Activated CD4-positive, alpha-beta memory T cell treated with anti-CD3 and anti-CD28 coated beads for 36 hours (primary cell): ENCODE measurements around the gene CTNNA3. TPM values are rescaled to one million over a fixed set of nuclear protein-coding genes. Genes with fewer than 3 reads are reported as not detected.
"Not testable (repeated sequence)": the region's sequence is repeated elsewhere in the genome, so short reads cannot be mapped to it uniquely, and the experiment has no call there.

Experiments
- CTCF ChIA-PET: fragments of 350-600 bp; sonication (Branson Sonifier 250); formaldehyde crosslinking; loops from one replicate; lab custom pipeline; 2021; ENCODE audit warnings: antibody characterized with exemption, inconsistent platforms; lab: Charles Lee
- POLR2A ChIA-PET: fragments of 350-600 bp; sonication (Branson Sonifier 250); formaldehyde crosslinking; loops from one replicate; lab custom pipeline; 2021; ENCODE audit warnings: antibody characterized with exemption; lab: Charles Lee
- DNase-seq: peaks from one replicate; pipeline ENCODE4 v3.0.0-alpha.2; 2020
- H3K27ac Mint-ChIP-seq: one replicate; pipeline ENCODE4 v1.8.0; 2021; ENCODE audit warnings: mixed read lengths
- H3K27me3 Mint-ChIP-seq: one replicate; pipeline ENCODE4 v1.8.0; 2021; ENCODE audit warnings: mixed read lengths
- H3K36me3 Mint-ChIP-seq: one replicate; pipeline ENCODE4 v1.8.0; 2021; ENCODE audit warnings: mixed read lengths
- H3K4me1 Mint-ChIP-seq: one replicate; pipeline ENCODE4 v1.8.0; 2021; ENCODE audit warnings: low read depth, mixed read lengths
- H3K4me3 Mint-ChIP-seq: one replicate; pipeline ENCODE4 v1.8.0; 2021; ENCODE audit warnings: mild to moderate bottlenecking, mixed read lengths
- H3K9me3 Mint-ChIP-seq: one replicate; pipeline ENCODE4 v1.8.0; 2021; ENCODE audit warnings: mixed read lengths
- intact Hi-C: fragments of 100-400 bp; cut with micrococcal nuclease; formaldehyde crosslinking; loops from one replicate; pipeline ENCODE4 v1.15.1; 2023
- total RNA-seq, 2 experiments: library from RNA; stranded (reverse); gene quantifications; one replicate each; pipeline ENCODE4 v1.2.3, GENCODE V29; 2021

CTNNA3 gene
- total RNA-seq, 2 experiments from 2014 or later = not detected

DNA sequence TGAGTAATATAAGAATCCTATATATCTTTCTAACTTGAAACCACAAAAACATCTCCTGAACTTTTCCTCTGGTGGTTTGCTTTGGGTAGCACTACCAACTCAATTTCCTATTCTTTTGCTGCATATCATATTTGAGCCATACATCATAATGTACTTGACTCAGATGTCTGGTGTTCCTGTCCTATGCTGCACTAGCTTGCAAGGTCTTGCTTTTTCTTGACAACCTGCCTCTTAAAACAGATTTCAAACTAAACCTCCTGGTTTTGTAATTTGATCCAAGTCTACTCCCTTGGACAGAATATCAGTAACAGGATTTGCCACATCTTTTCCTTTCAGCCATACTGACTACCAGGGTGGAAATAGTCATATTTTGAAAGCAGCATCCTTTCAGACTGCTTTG is 1290.4 kb downstream of the CTNNA3 start:
- Mint-ChIP-seq H3K27me3 (no peaks in the 10 kb centered on the region), H3K27ac (no peak overlapping the region), H3K4me1 (no peaks in the 10 kb centered on the region), H3K36me3 (no peaks in the 10 kb centered on the region), H3K9me3 (peaks cover 4% of the 10 kb centered on the region), H3K4me3 (no peak overlapping the region)
- ChIA-PET CTCF (no interaction called here), POLR2A (no interaction called here)
- intact Hi-C loops = no loop called here
- DNase-seq = no peak

- Mint-ChIP-seq H3K27ac (no peak overlapping the region), H3K9me3 (no peaks in the 10 kb centered on the region), H3K4me1 (no peaks in the 10 kb centered on the region), H3K4me3 (no peak overlapping the region), H3K27me3 (no peaks in the 10 kb centered on the region), H3K36me3 (no peaks in the 10 kb centered on the region)
- ChIA-PET CTCF (no interaction called here), POLR2A (no interaction called here)
- no peak for DNase-seq
- intact Hi-C loops = no loop called here
These were observed 1297.3 kb downstream of the CTNNA3 start for GRCh38 chr10:66398669-66399068.

DNA sequence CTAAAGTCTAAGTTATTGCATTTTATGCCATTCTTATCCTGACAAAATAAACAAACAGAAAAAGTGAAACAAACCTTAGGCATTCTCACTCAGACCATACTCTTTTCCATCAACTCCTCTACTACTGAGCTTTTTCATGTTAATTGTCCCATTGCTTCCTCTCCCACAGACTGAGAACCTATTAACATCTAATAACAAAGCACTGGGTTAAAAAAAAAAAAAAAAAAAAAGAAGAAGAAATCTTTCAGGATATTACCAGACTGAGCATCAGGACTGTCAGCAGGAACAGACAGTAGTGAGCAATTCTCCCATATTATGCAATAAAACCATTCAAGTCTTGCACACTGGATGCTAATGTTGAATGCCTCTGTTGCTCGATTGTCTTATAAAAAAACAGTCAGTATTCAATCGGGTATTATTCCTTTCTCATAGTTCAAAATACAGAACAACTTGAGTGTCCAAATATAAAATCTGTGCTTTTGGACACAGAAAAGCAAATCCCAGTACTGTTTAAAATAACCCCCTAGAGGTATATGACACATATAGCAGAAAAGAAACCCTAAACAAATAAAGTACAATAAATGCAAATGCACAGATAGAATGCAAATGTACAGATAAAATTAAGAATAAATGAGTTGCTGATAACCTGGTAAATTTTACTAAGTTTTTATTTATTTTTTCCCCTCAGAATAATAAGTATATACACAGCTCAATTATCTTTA is 1301.5 kb downstream of the CTNNA3 start:
- H3K4me1 Mint-ChIP-seq = no peaks in the 10 kb centered on the region
- H3K4me3 Mint-ChIP-seq = no peak overlapping the region
- no peak for DNase-seq
- H3K36me3 Mint-ChIP-seq = no peaks in the 10 kb centered on the region
- H3K9me3 Mint-ChIP-seq = no peaks in the 10 kb centered on the region
- ChIA-PET POLR2A (no interaction called here), CTCF (no interaction called here)
- no peak overlapping the region for H3K27ac Mint-ChIP-seq
- no peaks in the 10 kb centered on the region for H3K27me3 Mint-ChIP-seq
- intact Hi-C loops = no loop called here

DNA sequence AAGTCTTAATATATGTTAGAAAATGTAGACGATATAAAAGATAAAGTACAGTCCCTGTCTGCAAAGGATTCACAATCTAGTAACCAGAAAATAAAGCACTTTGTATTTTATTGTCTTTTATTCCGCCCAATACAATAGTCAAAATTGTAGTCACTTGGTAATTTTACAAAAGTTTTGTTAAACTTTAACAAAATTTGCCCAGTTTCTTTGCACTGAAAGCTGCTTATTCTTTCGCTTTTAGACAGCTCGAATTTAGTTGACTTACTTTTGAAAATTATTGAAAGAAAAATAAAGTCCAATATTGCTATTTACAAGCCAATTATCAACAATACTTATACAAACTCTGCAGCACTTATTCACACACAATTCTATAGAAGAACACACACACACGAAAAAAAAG is 1305.1 kb downstream of the CTNNA3 start:
- H3K27me3 Mint-ChIP-seq = no peaks in the 10 kb centered on the region
- ChIA-PET CTCF (no interaction called here), POLR2A (no interaction called here)
- no peaks in the 10 kb centered on the region for H3K4me1 Mint-ChIP-seq
- intact Hi-C loops = no loop called here
- H3K9me3 Mint-ChIP-seq = peaks cover 3% of the 10 kb centered on the region
- no peaks in the 10 kb centered on the region for H3K36me3 Mint-ChIP-seq
- DNase-seq = no peak
- no peak overlapping the region for H3K27ac Mint-ChIP-seq
- no peak overlapping the region for H3K4me3 Mint-ChIP-seq

DNA sequence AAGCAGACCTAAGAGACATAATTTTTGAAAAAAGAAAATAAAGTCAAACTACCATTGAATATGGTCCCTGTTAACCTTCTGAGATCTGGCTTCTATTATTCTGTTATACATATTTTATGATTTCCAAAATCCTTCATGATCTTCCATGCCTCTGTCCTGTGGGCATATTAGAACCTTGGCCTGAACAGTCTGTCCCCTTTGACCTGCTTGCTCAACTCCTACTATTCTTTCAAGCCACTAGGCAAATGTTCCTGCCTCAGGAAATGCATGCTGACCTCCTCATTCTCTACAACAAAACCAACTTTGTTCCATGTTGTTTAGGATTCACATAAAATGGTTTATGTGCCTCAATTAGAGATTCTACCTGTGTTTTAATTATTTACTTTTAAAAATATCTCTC is 1315.0 kb downstream of the CTNNA3 start:
- Mint-ChIP-seq H3K4me3 (no peak overlapping the region), H3K9me3 (peaks cover 4% of the 10 kb centered on the region), H3K36me3 (no peaks in the 10 kb centered on the region), H3K27me3 (no peaks in the 10 kb centered on the region), H3K27ac (no peak overlapping the region), H3K4me1 (no peaks in the 10 kb centered on the region)
- CTCF ChIA-PET = no interaction called here
- POLR2A ChIA-PET = no interaction called here
- intact Hi-C loops = no loop called here
- DNase-seq = no peak

DNA sequence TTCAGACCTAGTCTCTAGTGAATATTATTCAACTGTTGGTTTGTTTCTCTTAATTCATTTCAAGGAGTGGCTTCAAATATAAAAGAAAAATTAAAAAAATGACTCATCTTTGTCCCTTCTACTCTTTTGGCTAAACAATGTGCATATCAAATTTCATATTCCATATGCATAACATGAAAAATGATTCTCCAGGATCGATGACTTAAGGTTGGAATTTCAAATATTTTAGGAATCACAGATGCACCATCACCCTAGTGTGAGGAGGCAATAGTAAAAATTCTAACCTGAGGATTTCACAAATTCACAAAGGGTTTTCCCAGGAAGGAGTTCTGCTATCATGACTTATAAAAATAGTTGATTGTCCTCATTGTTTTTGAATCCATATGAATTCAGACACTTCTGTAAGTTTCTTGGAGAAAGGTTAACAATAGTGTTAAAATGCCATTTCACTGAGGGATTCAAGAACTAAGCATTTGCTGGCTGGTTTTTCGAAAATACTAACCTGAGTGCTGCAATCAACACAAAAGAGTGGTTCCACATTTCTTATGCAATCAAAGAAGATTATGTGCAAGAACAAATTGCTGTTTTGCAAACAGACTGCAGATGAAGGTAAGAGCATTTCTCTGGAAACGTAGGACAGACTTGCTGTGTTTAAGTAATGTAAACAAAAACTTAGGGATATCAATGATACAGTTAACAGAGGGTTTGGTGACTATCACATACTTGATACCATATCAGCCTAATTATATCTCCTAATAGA is 1317.7 kb downstream of the CTNNA3 start:
- Mint-ChIP-seq H3K27ac (no peak overlapping the region), H3K4me1 (no peaks in the 10 kb centered on the region), H3K4me3 (no peak overlapping the region), H3K9me3 (no peaks in the 10 kb centered on the region), H3K27me3 (no peaks in the 10 kb centered on the region), H3K36me3 (no peaks in the 10 kb centered on the region)
- DNase-seq = no peak
- intact Hi-C loops = no loop called here
- POLR2A ChIA-PET = no interaction called here
- CTCF ChIA-PET = no interaction called here

GRCh38 chr10:66368146-66368545 is 1327.8 kb downstream of the CTNNA3 start:
- ChIA-PET POLR2A (no interaction called here), CTCF (no interaction called here)
- Mint-ChIP-seq H3K9me3 (peaks cover 7% of the 10 kb centered on the region), H3K4me3 (no peak overlapping the region), H3K27me3 (no peaks in the 10 kb centered on the region), H3K4me1 (no peaks in the 10 kb centered on the region), H3K36me3 (no peaks in the 10 kb centered on the region), H3K27ac (no peak overlapping the region)
- no peak for DNase-seq
- intact Hi-C loops = no loop called here

- intact Hi-C loops = no loop called here
- H3K4me1 Mint-ChIP-seq = no peaks in the 10 kb centered on the region
- CTCF ChIA-PET = no interaction called here
- DNase-seq = no peak
- no peak overlapping the region for H3K27ac Mint-ChIP-seq
- H3K9me3 Mint-ChIP-seq = peaks cover 7% of the 10 kb centered on the region
- POLR2A ChIA-PET = no interaction called here
- no peaks in the 10 kb centered on the region for H3K36me3 Mint-ChIP-seq
- no peaks in the 10 kb centered on the region for H3K27me3 Mint-ChIP-seq
- H3K4me3 Mint-ChIP-seq = no peak overlapping the region
These were observed 1329.8 kb downstream of the CTNNA3 start for GRCh38 chr10:66366163-66366562.

GRCh38 chr10:66365686-66366085 is 1330.3 kb downstream of the CTNNA3 start:
- POLR2A ChIA-PET = no interaction called here
- H3K27me3 Mint-ChIP-seq = no peaks in the 10 kb centered on the region
- H3K36me3 Mint-ChIP-seq = no peaks in the 10 kb centered on the region
- H3K4me1 Mint-ChIP-seq = no peaks in the 10 kb centered on the region
- intact Hi-C loops = no loop called here
- no peak for DNase-seq
- CTCF ChIA-PET = no interaction called here
- H3K4me3 Mint-ChIP-seq = no peak overlapping the region
- no peak overlapping the region for H3K27ac Mint-ChIP-seq
- peaks cover 7% of the 10 kb centered on the region for H3K9me3 Mint-ChIP-seq

DNA sequence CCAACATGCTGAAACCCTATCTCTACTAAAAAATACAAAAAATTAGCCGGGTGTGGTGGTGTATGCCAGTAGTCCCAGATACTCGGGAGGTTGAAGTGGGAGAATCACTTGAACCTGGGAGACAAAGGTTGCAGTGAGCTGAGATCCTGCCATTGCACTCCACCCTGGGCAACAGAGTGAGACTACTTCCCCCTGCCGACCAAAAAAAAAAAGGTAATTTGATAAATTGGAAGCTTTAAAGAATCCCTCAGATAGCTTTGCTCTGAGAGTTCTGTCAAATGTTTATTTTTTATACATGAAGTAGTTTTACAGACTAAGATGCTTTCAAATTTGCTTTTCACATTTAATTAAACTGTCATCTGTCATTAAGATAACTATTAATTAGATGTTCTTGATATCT is 1333.5 kb downstream of the CTNNA3 start:
- Mint-ChIP-seq H3K36me3 (no peaks in the 10 kb centered on the region), H3K27ac (no peak overlapping the region), H3K27me3 (no peaks in the 10 kb centered on the region), H3K4me3 (no peak overlapping the region), H3K4me1 (no peaks in the 10 kb centered on the region), H3K9me3 (peaks cover 9% of the 10 kb centered on the region)
- intact Hi-C loops = no loop called here
- DNase-seq = no peak
- ChIA-PET CTCF (no interaction called here), POLR2A (no interaction called here)

DNA sequence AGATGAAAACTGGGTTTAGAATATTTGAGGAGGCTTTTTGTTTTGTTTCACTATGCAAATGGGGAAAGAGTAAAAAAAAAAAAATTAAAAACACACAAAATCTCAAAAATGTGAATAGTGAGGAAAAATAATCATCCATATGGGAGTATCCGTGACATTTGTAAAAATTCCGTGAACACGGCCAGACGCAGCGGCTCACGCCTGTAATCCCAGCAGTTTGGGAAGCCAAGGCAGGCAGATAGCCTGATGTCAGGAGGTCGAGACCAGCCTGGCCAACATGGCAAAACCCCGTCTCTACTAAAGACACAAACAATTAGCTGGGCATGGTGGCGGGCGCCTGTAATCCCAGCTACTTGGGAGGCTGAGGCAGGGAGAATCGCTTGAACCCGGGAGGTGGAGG is 1342.2 kb downstream of the CTNNA3 start:
- H3K27ac Mint-ChIP-seq, H3K4me3 Mint-ChIP-seq, POLR2A ChIA-PET, H3K27me3 Mint-ChIP-seq, H3K4me1 Mint-ChIP-seq, H3K36me3 Mint-ChIP-seq, CTCF ChIA-PET, intact Hi-C loops, H3K9me3 Mint-ChIP-seq, DNase-seq: not testable (repeated sequence)

DNA sequence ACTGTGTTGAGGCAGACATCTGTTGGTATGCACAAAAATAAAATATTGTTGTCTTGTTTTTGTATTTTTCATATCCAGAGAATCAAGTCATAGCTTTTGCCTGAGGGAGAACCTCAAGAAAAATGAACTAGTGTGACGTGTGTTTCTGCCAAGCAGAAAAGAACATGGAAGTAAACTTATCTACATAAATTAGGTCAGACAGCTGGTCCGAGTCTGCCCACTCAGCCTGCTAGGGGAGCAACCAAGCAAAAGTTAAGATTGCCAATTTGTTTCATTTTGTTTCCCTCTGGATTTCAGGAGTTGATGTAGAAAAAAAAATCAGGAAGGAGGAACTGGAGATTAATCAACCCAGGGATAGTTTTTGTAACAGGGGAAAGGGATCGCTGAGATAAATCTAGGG is 1342.6 kb downstream of the CTNNA3 start:
- POLR2A ChIA-PET = no interaction called here
- Mint-ChIP-seq H3K27ac (no peak overlapping the region), H3K36me3 (no peaks in the 10 kb centered on the region), H3K4me1 (no peaks in the 10 kb centered on the region), H3K27me3 (no peaks in the 10 kb centered on the region), H3K4me3 (no peak overlapping the region), H3K9me3 (peaks cover 4% of the 10 kb centered on the region)
- CTCF ChIA-PET = no interaction called here
- intact Hi-C loops = no loop called here
- no peak for DNase-seq
